HCT116 (cell line): ENCODE data around the gene UGT3A2. TPM values are rescaled to one million over a fixed set of nuclear protein-coding genes. Genes with fewer than 3 reads are reported as not detected.

Experiments used
- ATAC-seq: fragments of 200-7000 bp; cut with Tn5 transposase; 2 replicates; pipeline ENCODE4 v1.9.1; 2020; ENCODE audit warnings: mild to moderate bottlenecking, moderate library complexity
- BruUV-seq: library from RNA; stranded (reverse); fragments of 400-500 nt; replicated peaks from 2 replicates; lab custom pipeline; 2021; lab: Mats Ljungman, UMichigan
- CTCF ChIA-PET: fragments of 300-600 bp; sonication (Branson Sonifier 250); formaldehyde crosslinking; loops from one replicate; lab custom pipeline; 2021; ENCODE audit warnings: antibody characterized with exemption; lab: Charles Lee
- POLR2A ChIA-PET: fragments of 300-600, 350-600 bp; sonication (Branson Sonifier 250); formaldehyde crosslinking; loops from one replicate; lab custom pipeline; 2021; ENCODE audit warnings: antibody characterized with exemption; lab: Charles Lee
- RAD21 ChIA-PET, 2 experiments: fragments of 300-600 bp; sonication (Branson Sonifier 250); formaldehyde crosslinking; loops; one replicate each; lab custom pipeline; 2023; ENCODE audit warnings: low total read pairs in 2 of 2; ENCODE audit not compliant: uncharacterized antibody in 2 of 2, unreplicated experiment in 2 of 2, low non-redundant PET in 1 of 2; lab: Charles Lee
- DNase-seq: peaks from one replicate; pipeline ENCODE4 v3.0.0-alpha.2; 2010; ENCODE audit warnings: low read depth, low spot score
- H2AFZ ChIP-seq: fragments of 200-600 bp; shearing (Covaris generic), sonication (generic); 2 replicates; pipeline ENCODE4 v1.6.1; 2017; ENCODE audit warnings: low read depth, mixed run types, mixed read lengths, antibody characterized with exemption, low read length; ENCODE audit not compliant: poor library complexity, severe bottlenecking
- H3K27ac ChIP-seq: 2 replicates; pipeline ENCODE4 v1.5.1; 2012; ENCODE audit warnings: low read depth, low read length
- H3K27me3 ChIP-seq: fragments of 200-600 bp; sonication (generic); 2 replicates; pipeline ENCODE4 v1.6.1; 2016; ENCODE audit warnings: mixed run types, low read length, mixed read lengths; ENCODE audit not compliant: insufficient read depth
- H3K36me3 ChIP-seq, 2 experiments: fragments of 200-500 bp in 1 of 2; fragments of 200-600 bp in 1 of 2; sonication (Bioruptor generic) in 1 of 2; sonication (generic) in 1 of 2; 2 replicates each; pipeline versions ENCODE4 v1.5.1 to v1.6.1; 2014 to 2016; ENCODE audit warnings: low read length in 2 of 2, inconsistent platforms in 1 of 2, mixed read lengths in 1 of 2, mixed run types in 1 of 2; ENCODE audit not compliant: insufficient read depth in 2 of 2, control insufficient read depth in 1 of 2
- H3K4me1 ChIP-seq, 2 experiments: fragments of 200-600 bp in 1 of 2; sonication (generic) in 1 of 2; 2 replicates each; pipeline versions ENCODE4 v1.5.1 to v1.6.1; 2012 to 2017; ENCODE audit warnings: low read length in 2 of 2, inconsistent platforms in 1 of 2, mild to moderate bottlenecking in 1 of 2, mixed read lengths in 1 of 2, mixed run types in 1 of 2, moderate library complexity in 1 of 2; ENCODE audit not compliant: insufficient read depth in 2 of 2, control insufficient read depth in 1 of 2
- H3K4me2 ChIP-seq: fragments of 200-600 bp; sonication (generic); 2 replicates; pipeline ENCODE4 v1.6.1; 2017; ENCODE audit warnings: mixed run types, low read length, mixed read lengths
- H3K4me3 ChIP-seq, 2 experiments: fragments of 200-600 bp in 1 of 2; sonication (generic) in 1 of 2; replicated peaks in 1 of 2; 2 replicates each; pipeline ENCODE4 v1.5.1; 2011 to 2016; ENCODE audit warnings: low read length in 2 of 2, control low read depth in 1 of 2, low read depth in 1 of 2, mild to moderate bottlenecking in 1 of 2, mixed read lengths in 1 of 2, mixed run types in 1 of 2
- H3K79me2 ChIP-seq: fragments of 200-600 bp; sonication (generic); 2 replicates; pipeline ENCODE4 v1.6.1; 2017; ENCODE audit warnings: mild to moderate bottlenecking, mixed run types, low read length, moderate library complexity, mixed read lengths; ENCODE audit not compliant: insufficient read depth
- H3K9ac ChIP-seq: fragments of 200-600 bp; sonication (generic); 2 replicates; pipeline ENCODE4 v1.6.1; 2016; ENCODE audit warnings: low read length, mixed read lengths
- H3K9me2 ChIP-seq: fragments of 200-600 bp; sonication (generic), shearing (Covaris generic); 2 replicates; pipeline ENCODE4 v1.6.1; 2017; ENCODE audit warnings: mixed run types, mild to moderate bottlenecking, moderate library complexity; ENCODE audit not compliant: insufficient read depth
- H3K9me3 ChIP-seq, 2 experiments: fragments of 200-500 bp in 1 of 2; fragments of 200-600 bp in 1 of 2; sonication (Bioruptor generic) in 1 of 2; sonication (generic) in 1 of 2; 2 replicates each; pipeline ENCODE4 v1.6.1; 2014 to 2017; ENCODE audit warnings: low read length in 2 of 2, mixed read lengths in 2 of 2, inconsistent platforms in 1 of 2, low read depth in 1 of 2, mild to moderate bottlenecking in 1 of 2, mixed run types in 1 of 2, moderate library complexity in 1 of 2; ENCODE audit not compliant: control insufficient read depth in 1 of 2, insufficient read depth in 1 of 2
- H4K20me1 ChIP-seq: fragments of 200-600 bp; sonication (generic), shearing (Covaris generic); 2 replicates; pipeline ENCODE4 v1.6.1; 2017; ENCODE audit warnings: mixed run types, mild to moderate bottlenecking, moderate library complexity; ENCODE audit not compliant: insufficient read depth
- ATF3 ChIP-seq: IDR thresholded peaks from 2 replicates; pipeline ENCODE4 v1.6.1; 2012
- CBX3 ChIP-seq: IDR thresholded peaks from 2 replicates; pipeline ENCODE4 v1.6.1; 2012; ENCODE audit warnings: low read depth
- CTCF ChIP-seq, 3 experiments: fragments of 200-600 bp in 1 of 3; sonication (generic) in 1 of 3; IDR thresholded peaks in 2 of 3; conservative IDR thresholded peaks in 1 of 3; 2 replicates each; pipeline ENCODE4 v1.5.1; 2012 to 2017; ENCODE audit warnings: low read depth in 2 of 3, low read length in 2 of 3, antibody characterized with exemption in 1 of 3, borderline replicate concordance in 1 of 3, control low read depth in 1 of 3, mild to moderate bottlenecking in 1 of 3, mixed read lengths in 1 of 3, mixed run types in 1 of 3, moderate library complexity in 1 of 3; ENCODE audit not compliant: insufficient read depth in 1 of 3
- MAX ChIP-seq: IDR thresholded peaks from 2 replicates; pipeline ENCODE4 v1.6.1; 2012
- REST ChIP-seq: IDR thresholded peaks from 2 replicates; pipeline ENCODE4 v1.6.1; 2012; ENCODE audit warnings: low read depth
- SIN3A ChIP-seq: IDR thresholded peaks from 2 replicates; pipeline ENCODE4 v1.6.1; 2012; ENCODE audit warnings: low read depth
- SP1 ChIP-seq: IDR thresholded peaks from 2 replicates; pipeline ENCODE4 v1.6.1; 2012; ENCODE audit warnings: low read depth
- ZFX ChIP-seq: fragments of 450-650 bp; IDR thresholded peaks from 2 replicates; pipeline ENCODE4 v1.6.1; 2017
- intact Hi-C: fragments of 100-400 bp; cut with micrococcal nuclease; formaldehyde crosslinking; loops from 2 replicates; pipeline ENCODE4 v1.10.0; 2022
- total RNA-seq: library from RNA; stranded (reverse); gene quantifications from one replicate; pipeline ENCODE4 v1.2.1, GENCODE V29; 2021; ENCODE audit not compliant: unreplicated experiment

UGT3A2 gene
- total RNA-seq, 1 experiment from 2014 or later = not detected

GRCh38 chr5:35999547-35999946, 67.1 kb downstream of the UGT3A2 start:
- no peaks in the 10 kb centered on the region for H3K79me2 ChIP-seq

More at GRCh38 chr5:35999547-35999946, 67.1 kb downstream of the UGT3A2 start:
- H3K36me3 ChIP-seq = no peaks in the 10 kb centered on the region
- ATAC-seq = no peak
- TF ChIP-seq SP1 (no peak), CTCF (IDR thresholded peaks at IDR 0.05 in 2 of 3, conservative IDR thresholded peaks at IDR 0.05 in 1 of 3; ENCODE audit: borderline replicate concordance in 1 of 3, insufficient read depth in 1 of 3, low read depth in 2 of 3, low read length in 2 of 3) (no peak), ZFX (no peak), REST (no peak), MAX (no peak), ATF3 (no peak), CBX3 (no peak), SIN3A (no peak)
- no peak overlapping the region for H3K27ac ChIP-seq
- CTCF ChIA-PET = no interaction called here
- BruUV-seq = no TSS peak
- POLR2A ChIA-PET = no interaction called here
- H3K4me2 ChIP-seq = no peak overlapping the region
- no peak for DNase-seq
- no peaks in the 10 kb centered on the region for H3K4me1 ChIP-seq
- peaks cover 26% of the 10 kb centered on the region; the same call in 1 of the 2 replicates for H3K27me3 ChIP-seq
- H3K9ac ChIP-seq = no peak overlapping the region
- intact Hi-C loops = no loop called here
- no peaks in the 10 kb centered on the region for H4K20me1 ChIP-seq
- no peaks in the 10 kb centered on the region for H3K9me3 ChIP-seq
- RAD21 ChIA-PET = no interaction called here
- H3K4me3 ChIP-seq = no peak overlapping the region
- no peak overlapping the region for H2AFZ ChIP-seq
- H3K9me2 ChIP-seq = no peaks in the 10 kb centered on the region
